Activated effector memory CD4-positive, alpha-beta T cell treated with Interleukin-2 at 50 U/mL for 16 hours (primary cell): ENCODE data around the gene LDLRAD3.

Experiments
- DNase-seq: peaks from one replicate; pipeline ENCODE4 v3.0.0-alpha.2; 2020

The LDLRAD3 gene

GRCh38 chr11:36109850-36110606 lies 166.2 kb downstream of the LDLRAD3 start:
- no peak for DNase-seq

DNA sequence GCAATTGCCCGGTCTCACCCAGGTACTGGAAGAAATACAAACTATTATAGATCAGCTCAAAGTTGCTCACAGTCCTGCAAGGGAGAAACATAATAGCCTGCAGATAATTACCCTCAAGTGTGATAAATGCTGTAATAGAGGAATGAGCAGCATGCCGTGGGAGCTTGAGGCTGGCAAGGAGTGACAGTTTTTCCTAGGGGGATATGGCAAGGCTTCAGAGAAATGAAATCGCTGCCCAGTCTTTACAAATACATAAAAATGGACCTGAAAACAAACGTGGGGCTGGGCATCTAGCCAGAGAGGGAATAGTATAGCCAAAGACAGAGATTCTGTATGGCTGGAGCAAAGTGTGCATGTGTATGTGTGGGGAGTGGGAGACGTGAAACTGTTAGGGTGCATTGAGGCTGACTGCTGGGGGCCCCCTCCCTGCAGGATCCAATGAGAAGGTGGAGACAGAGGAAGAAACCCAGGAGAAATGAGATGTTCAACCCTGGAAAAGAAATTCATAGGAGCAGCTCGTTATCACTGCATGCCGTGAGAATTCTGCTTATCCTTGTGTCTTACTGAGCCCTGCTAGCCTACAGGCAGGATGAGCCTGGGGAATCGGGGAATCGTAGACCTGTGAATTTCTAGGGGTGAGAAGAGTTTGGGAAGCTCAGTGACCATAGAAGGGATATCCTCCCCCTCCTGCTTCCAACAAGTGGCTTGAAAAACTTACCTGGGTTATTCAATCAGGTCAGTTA lies 167.0 kb downstream of the LDLRAD3 start:
- no peak for DNase-seq

DNA sequence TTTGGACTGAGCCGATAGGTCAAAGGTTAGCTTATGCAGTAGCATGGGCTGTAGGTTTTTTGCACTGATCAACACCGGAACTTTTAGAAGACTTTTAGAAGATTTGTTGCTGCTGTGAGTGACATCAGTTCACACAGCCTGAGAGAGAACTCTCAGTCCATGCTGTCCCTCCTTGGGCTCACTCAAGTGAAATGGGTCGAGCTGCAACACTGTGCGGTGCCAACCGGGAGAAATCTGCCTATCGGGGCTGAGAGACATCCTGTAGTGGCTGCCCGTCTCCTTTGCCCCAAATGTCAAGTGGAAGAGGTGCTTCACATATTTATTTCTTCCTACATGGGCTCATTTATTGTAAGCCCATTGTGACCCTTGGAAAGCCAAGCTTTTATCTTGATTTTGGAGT lies 170.2 kb downstream of the LDLRAD3 start:
- no peak for DNase-seq

DNA sequence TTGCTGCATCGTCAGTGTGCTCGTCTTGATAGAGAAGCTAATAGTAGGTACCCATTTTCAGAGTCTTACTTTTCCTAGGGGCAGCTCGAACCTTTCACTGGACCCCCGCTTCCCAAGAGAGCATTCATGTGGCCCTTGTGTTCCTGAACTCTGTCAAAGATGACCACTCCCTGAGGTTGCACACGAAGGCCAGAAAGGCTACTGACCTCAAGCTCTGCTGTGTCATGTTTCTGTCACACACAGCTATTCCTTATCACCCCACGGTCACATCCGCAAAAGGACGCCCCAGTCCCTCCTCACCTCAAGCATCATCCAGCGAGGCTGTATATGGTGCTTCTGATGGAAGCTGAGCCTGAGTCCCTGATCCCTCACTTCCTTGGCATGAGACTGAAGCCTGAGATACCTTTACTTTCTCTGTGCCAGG lies 171.5 kb downstream of the LDLRAD3 start:
- DNase-seq, result no peak

- DNase-seq, result no peak
These were observed 172.3 kb downstream of the LDLRAD3 start for GRCh38 chr11:36116161-36116560.

DNA sequence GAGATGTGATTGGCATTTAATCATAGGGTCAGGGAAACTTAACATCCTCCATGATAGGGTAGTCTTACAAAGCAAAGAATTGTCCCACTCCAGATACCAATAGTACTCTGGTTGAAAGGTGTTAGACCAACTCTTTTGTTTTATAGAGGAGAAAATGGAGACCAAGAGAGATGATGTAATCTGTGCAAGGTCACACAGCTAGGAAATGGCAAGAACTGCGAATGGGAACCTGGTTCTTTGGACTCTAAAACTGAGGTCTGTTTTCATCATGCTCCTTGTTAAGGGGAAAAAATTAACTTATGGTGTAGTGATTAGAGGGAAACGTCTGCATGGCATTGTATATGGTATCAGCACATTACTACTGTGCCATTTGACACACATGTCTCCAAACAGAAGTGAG lies 174.2 kb downstream of the LDLRAD3 start:
- DNase-seq, result no peak

GRCh38 chr11:36119300-36119699 lies 175.4 kb downstream of the LDLRAD3 start:
- no peak for DNase-seq

- DNase-seq, result no peak
These were observed 177.2 kb downstream of the LDLRAD3 start for GRCh38 chr11:36121054-36121453.

DNA sequence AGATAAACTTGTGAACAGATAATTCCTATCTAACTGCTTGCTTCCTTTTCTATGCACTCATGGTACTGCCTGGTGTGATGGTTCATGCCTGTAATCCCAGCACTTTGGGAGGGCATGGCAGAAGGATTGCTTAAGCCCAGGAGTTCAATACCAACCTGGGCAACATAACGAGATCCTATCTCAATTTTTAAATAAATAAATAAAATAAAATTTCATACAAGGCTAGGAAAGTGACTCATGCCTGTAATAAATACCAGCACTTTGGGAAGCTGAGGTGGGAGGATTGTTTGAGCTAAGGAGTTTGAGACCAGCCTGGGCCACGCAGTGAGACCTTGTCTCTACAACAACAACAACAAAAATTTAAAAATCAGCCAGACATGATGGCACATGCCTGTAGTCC lies 178.8 kb downstream of the LDLRAD3 start:
- no peak for DNase-seq

DNA sequence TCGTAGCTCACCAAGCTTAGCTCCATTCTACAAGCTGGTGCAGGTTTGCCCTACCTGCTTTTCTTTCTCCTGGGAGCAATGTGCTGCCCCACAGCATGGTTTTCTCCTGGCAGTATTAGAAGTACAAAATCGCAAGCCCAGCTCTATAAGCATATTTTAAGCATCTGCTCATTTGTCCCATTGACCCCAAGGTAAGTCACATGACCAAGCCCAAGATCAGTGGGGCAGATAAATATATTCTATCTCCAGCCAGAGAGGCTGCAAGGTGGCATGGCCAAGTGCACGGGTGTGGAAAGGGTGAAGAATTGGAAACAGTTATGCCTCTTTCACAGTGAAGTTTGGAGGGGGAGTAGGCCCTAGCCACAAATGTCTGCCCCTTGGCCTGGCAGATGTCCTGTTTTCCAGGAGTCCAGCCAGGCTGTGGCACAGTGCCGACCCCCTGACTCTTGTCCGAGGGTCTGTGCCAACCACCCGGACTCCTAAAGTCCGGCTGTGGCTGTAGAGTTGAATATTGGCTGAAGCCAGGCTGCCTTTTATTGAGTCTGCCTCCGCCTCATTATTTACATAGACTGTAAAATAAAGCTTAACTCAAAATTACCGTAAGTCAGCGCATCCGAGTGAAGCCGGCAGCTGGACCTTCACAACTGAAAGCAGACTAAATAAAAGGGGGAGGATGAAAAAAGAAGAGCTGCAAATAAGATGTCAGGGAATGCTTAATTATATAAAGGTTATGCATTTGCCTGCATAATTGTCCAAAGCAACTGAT lies 179.7 kb downstream of the LDLRAD3 start:
- DNase-seq, result no peak

DNA sequence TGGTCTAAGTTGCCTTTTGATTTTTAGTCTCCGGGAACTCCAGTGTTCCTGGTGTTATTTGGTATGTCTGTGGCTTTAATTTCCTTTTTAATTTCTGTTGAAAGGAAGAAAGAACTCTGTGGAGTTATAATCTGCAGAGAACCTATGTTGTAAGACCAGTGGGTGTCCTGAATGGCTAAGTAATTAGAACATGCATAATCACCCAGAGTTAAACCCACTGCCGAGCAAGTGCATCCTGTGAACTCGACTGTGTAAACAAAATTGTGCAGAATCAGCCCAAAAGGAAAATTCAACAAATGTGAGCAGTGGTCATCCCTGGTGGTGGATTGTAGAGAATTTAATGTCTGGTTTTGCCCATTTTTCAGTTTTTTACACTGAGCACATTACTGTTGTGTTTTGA lies 182.8 kb downstream of the LDLRAD3 start:
- DNase-seq, result no peak

DNA sequence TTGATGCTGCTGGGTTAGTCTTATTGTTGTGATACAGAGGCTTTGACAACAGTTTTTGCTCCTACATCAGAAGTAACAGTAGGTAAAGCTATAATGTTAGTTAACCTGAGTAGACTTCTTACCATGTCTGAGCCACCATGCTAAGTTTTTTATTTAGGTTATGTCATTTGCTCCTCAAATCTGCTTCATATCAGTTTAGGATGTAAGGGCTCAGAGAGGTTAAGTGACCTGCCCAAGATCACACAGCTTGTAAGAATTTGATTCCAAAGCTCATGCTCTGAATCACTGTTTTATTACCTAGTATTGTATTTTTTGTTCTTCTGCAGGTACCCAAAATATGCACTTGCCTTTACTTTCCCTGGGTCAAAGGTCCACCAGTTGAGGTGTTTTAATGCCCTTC lies 183.7 kb downstream of the LDLRAD3 start:
- no peak for DNase-seq

DNA sequence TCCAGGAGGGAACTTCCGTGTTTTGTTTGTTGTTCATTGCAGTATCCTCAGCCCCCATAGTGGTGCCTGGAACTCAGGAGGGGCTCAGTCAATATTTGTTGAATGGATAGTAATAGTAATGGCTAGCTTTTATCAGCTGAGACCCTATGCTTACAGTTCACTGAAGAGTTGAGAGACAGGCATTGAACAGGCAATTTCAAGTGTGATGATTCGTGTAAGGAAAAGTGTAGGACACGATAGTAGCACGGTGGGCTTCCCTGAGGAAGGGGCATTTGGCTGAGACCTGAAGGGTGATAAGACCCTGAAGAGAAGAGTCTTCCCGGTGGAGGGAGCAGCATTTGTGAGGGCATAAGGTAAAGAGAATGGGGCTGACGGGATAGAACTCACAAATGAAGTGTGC lies 186.1 kb downstream of the LDLRAD3 start:
- DNase-seq, result no peak

DNA sequence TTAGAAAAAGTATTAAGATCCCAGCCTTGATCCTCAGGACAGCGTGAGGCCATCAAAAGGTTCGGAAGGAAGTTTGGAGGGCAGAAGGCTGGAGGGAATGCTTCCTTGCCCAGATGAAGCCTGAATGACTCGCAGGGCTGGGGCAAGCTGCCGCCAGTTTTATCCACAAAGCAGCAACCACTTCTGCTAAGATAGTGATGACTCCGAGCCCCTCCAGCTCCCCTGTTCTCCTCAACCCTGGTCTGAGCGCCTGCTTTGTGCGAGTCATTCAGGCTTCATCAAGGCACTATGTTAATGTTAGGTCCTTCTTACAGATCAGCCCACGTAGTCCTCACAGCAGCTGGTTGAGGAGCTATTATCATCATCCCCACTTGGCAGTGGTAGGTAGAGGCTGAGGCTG lies 186.5 kb downstream of the LDLRAD3 start:
- no peak for DNase-seq

- DNase-seq, result no peak
These were observed 188.0 kb downstream of the LDLRAD3 start for GRCh38 chr11:36131721-36132397.

DNA sequence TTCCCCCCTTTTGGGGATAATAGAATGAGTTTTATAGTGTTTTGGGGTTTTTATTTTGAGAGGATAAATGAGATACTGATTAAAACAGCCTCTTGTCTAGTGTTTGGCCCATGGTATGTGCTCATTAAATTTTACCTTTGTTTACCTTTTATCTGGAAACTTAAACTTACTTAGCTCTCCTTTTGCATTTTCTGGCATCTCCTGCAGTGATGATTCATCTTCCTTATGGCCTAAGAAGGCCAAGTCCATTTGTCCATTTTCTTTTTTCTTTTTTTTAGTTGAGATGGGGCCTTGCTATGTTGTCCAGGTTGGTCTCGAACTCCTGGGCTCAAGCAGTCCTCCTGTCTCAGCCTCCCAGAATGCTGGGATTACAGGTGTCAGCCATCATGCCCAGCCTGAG lies 189.1 kb downstream of the LDLRAD3 start:
- no peak for DNase-seq

- no peak for DNase-seq
These were observed 191.2 kb downstream of the LDLRAD3 start for GRCh38 chr11:36135076-36135475.

- no peak for DNase-seq
These were observed 195.9 kb downstream of the LDLRAD3 start for GRCh38 chr11:36139767-36140166.

DNA sequence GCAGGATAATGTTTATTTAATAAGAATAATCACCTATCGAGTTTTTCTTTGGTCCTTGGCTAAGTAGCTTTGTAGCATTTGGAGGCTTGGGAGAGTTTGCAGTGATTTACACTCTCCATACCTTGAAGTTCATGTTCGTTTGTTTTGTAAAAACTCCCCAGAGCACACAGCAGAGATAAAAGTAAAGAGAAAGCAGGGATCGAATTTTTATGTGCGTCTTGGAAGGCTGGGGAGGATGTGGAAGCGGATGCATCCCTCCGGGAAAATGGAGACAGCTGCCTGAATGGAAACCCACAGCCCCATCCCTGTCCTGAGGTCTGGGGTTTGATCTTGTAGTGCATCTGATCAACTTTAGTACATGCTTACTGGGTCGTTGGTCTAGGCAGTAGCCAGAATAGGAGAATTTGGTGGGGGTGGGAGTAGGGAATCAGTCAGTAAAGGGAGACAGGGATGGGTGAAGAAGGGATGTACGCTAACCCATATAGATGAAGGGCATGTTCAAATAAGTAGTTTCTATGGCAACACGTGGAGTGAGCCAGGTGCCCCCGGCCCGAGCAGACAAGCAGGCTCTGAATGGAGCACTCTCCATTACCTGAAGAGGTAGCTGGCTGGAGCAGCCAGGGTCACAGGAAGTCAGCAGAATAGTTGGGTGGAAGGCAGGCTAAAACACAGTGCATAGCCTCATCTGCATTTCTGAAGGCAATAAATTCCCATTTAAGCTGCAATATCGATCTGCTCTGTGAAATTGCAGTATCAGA lies 197.5 kb downstream of the LDLRAD3 start:
- DNase-seq, result no peak

GRCh38 chr11:36141956-36142355 lies 198.1 kb downstream of the LDLRAD3 start:
- DNase-seq, result no peak

DNA sequence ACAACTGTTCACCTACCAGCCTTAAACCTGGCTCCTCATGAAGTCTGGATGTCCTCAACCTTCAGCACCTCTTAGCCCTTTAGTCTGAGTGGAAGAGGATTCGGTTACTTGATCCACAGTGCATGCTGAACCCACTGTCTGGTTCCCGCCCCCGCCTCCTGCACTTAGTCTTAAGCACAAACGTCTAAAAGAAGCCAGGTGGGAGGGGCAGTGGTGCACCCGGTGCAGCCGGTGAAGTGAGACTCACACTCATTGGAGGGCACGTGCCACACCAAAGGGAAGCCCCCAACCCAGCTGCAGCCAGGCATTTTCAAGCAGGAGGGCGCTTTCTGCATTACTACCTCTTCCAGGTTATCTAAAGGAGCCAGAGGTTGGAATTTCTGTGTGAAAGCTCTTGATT lies 198.6 kb downstream of the LDLRAD3 start:
- DNase-seq, result no peak

DNA sequence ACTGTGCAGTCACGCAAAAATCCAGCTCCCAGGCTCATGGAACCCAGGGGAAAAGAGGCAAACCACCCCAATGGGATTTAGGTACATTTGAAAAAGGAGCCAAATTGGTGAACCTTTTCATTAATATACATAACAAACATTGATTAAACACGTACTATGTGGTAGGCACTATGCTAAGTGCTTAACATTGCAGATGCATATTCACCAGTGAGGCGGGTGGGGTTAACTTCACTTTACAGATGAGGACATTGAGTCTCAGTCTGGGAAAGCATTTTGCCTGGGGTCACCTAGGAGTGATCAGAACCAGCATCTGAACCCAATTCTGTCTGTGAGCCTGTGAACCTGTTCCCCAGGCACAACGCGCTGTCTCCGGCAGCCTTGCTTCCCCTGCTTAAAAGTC lies 199.0 kb downstream of the LDLRAD3 start:
- DNase-seq, result no peak
